ENCODE data around the gene MEGF11. TPM values are rescaled to one million over a fixed set of nuclear protein-coding genes. Genes with fewer than 3 reads are reported as not detected.

MEGF11 gene
- total RNA-seq, 1 experiment from 2014 or later = 1.2 TPM

DNA sequence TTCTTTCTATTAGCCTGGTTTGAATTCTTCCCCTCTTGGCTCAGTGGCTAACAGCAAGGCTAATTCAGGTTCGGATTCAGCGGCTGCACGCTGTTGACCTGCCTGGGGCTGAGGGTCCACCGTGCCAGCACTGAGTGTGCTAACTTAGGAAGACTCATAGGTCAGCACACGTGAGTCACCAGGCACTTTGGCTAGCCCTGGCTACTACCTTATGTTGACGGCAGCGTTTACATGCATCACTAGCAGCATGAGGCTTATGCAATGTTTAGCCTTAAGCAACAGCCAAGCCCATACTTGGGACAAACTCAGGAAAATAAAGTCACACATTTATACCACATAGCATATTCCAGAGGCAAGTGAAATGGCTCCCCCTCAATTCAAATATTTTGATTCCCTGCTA is 246.6 kb downstream of the MEGF11 start:
- H3K4me3 Mint-ChIP-seq = no peak overlapping the region
- no peak overlapping the region for H2BK20ac ChIP-seq (ENCODE audit: low read depth, low read length, poor library complexity, severe bottlenecking)
- no peaks in the 10 kb centered on the region for H3K9me3 Mint-ChIP-seq
- H3K79me2 ChIP-seq (ENCODE audit: insufficient read depth, low read length) = no peaks in the 10 kb centered on the region
- H3K4me2 ChIP-seq (ENCODE audit: insufficient read depth, insufficient read length, low read length) = no peak overlapping the region
- no peaks in the 10 kb centered on the region for H4K20me1 ChIP-seq (ENCODE audit: control insufficient read depth, insufficient read depth, insufficient read length)
- H3K36me3 Mint-ChIP-seq (ENCODE audit: insufficient read depth in 1 of 3, low read depth in 3 of 3) = no peaks in the 10 kb centered on the region
- H2AK5ac ChIP-seq (ENCODE audit: insufficient read length, low read length) = no peak overlapping the region
- peaks cover 4 to 20% of the 10 kb centered on the region in 2 experiments for H3K4me1 Mint-ChIP-seq
- H2BK120ac ChIP-seq (ENCODE audit: low read depth, low read length, poor library complexity, severe bottlenecking) = no peak overlapping the region
- no peaks in the 10 kb centered on the region for H3K9me3 ChIP-seq (ENCODE audit: control insufficient read depth, low read depth, low read length)
- no peak overlapping the region for H2BK5ac ChIP-seq (ENCODE audit: insufficient read length, low read length)
- H2BK12ac ChIP-seq (ENCODE audit: insufficient read length, low read depth, low read length) = no peak overlapping the region
- H2AFZ ChIP-seq (ENCODE audit: low read length) = no peak overlapping the region
- no peak overlapping the region for H3K18ac ChIP-seq (ENCODE audit: insufficient read length, low read depth, low read length)
- no peak overlapping the region for H3K56ac ChIP-seq (ENCODE audit: insufficient read length, low read depth, low read length)
- no peak overlapping the region for H3K4ac ChIP-seq (ENCODE audit: low read depth, low read length)
- H3K27ac ChIP-seq (ENCODE audit: insufficient read length, low read depth, low read length) = no peak overlapping the region
- H3K9ac ChIP-seq (ENCODE audit: extremely low read depth, insufficient read length, low read length) = no peak overlapping the region
- no peak overlapping the region for H4K5ac ChIP-seq (ENCODE audit: insufficient read length, low read depth, low read length)
- no peak overlapping the region; a peak in 1 of 7 replicates for H3K27ac Mint-ChIP-seq
- no CpG with 5 or more reads among the region's 7 CpGs for WGBS (ENCODE audit: extremely low coverage, insufficient read length, low lambda C conversion rate)
- peaks cover under 1% of the 10 kb centered on the region; the same call in 1 of the 2 replicates for H3K4me1 ChIP-seq (ENCODE audit: insufficient read depth, low read length)
- peaks cover 7% of the 10 kb centered on the region for H3K27me3 Mint-ChIP-seq (ENCODE audit: low read depth)
- no peak overlapping the region for H3K14ac ChIP-seq (ENCODE audit: insufficient read depth, low read length)
- H3K27me3 ChIP-seq (ENCODE audit: insufficient read depth, low read length) = no peaks in the 10 kb centered on the region
- no peak overlapping the region for H3K23ac ChIP-seq (ENCODE audit: insufficient read length, low read depth, low read length)
- TF ChIP-seq, protein P1, sequence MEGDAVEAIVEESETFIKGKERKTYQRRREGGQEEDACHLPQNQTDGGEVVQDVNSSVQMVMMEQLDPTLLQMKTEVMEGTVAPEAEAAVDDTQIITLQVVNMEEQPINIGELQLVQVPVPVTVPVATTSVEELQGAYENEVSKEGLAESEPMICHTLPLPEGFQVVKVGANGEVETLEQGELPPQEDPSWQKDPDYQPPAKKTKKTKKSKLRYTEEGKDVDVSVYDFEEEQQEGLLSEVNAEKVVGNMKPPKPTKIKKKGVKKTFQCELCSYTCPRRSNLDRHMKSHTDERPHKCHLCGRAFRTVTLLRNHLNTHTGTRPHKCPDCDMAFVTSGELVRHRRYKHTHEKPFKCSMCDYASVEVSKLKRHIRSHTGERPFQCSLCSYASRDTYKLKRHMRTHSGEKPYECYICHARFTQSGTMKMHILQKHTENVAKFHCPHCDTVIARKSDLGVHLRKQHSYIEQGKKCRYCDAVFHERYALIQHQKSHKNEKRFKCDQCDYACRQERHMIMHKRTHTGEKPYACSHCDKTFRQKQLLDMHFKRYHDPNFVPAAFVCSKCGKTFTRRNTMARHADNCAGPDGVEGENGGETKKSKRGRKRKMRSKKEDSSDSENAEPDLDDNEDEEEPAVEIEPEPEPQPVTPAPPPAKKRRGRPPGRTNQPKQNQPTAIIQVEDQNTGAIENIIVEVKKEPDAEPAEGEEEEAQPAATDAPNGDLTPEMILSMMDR (conservative IDR thresholded peaks at IDR 0.05) = no peak
- H4K91ac ChIP-seq (ENCODE audit: insufficient read length, low read depth, low read length) = no peak overlapping the region
- H3T11ph ChIP-seq (ENCODE audit: low read length) = no peak overlapping the region
- no peaks in the 10 kb centered on the region for H3K79me1 ChIP-seq (ENCODE audit: insufficient read depth, low read depth, low read length, poor library complexity, severe bottlenecking)
- DNase-seq = no peak
- H4K8ac ChIP-seq (replicated peaks; ENCODE audit: insufficient read length, low read depth, low read length) = no peak overlapping the region
- H2BK15ac ChIP-seq (ENCODE audit: low read depth, low read length) = no peak overlapping the region
- no peaks in the 10 kb centered on the region for H3K23me2 ChIP-seq (ENCODE audit: insufficient read length, low read depth, low read length, poor library complexity, severe bottlenecking)
